ENCODE data around the gene SHROOM3.

Gene SHROOM3

DNA sequence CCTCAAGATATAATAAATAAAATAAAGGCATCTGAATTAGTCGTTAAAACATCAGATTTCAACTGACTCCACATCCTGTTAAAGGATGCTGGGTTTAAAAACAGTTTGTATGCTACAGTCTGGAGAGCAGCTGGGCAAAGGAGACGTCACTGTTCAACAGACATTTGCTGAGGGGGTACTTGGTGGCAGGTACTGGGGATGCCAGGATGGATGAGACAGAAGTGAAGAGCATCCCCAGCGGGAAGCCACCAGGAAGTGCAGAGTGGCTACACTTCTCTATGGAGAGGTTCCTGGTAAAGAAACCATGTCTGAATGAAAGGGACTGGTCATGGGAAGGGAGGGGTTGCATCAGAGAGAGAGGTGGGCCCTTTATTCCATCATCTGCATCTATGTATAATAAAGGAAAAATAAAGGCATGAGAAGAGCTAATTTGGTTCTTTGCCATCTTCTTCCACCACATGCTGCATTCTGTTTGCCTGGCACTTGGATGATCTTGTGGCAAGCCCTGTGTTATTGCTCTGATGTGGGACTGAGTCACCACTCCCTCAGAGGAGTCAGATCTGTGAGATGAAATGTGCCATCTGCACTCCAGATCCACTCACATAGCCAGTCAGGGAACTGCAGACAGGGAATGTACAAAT is 318.0 kb downstream of the SHROOM3 start:
- TF ChIP-seq CTCF (IDR thresholded peaks at IDR 0.05; ENCODE audit: borderline replicate concordance, control extremely low read depth, extremely low read depth, insufficient read depth, missing control alignments) = no peak
- in situ Hi-C loops (cut with MboI; ENCODE audit: low sequenced_read_pairs, unreplicated experiment) = loop anchor here (5.0 kb wide), 1 partner anchor 241 kb away; no protein-coding TSS in a partner anchor
- no peak for DNase-seq (ENCODE audit: low spot score)

DNA sequence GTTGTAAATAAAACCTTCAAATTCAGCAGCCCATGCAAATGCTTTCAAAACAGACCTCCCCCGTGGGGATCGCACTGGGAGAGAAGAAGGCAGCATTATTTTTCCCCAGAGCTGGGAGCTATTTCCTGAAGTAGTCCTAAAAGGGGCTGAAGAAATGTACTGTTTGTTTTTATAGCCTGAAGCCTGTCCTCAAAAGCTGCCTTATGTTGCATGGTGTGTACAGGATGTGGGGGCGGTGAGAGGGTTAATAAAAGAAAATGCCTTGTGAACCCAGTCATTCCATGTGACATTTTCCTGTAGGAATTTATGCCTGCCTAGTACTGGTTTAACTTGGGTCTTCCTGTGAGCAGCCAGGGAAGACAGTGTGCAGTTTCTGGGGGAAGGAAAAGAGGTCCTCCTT is 318.8 kb downstream of the SHROOM3 start:
- in situ Hi-C loops (cut with MboI; ENCODE audit: low sequenced_read_pairs, unreplicated experiment) = loop anchor here (5.0 kb wide), 1 partner anchor 242 kb away; no protein-coding TSS in a partner anchor
- DNase-seq (ENCODE audit: low spot score) = no peak
- no peak for TF ChIP-seq CTCF (IDR thresholded peaks at IDR 0.05; ENCODE audit: borderline replicate concordance, control extremely low read depth, extremely low read depth, insufficient read depth, missing control alignments)

DNA sequence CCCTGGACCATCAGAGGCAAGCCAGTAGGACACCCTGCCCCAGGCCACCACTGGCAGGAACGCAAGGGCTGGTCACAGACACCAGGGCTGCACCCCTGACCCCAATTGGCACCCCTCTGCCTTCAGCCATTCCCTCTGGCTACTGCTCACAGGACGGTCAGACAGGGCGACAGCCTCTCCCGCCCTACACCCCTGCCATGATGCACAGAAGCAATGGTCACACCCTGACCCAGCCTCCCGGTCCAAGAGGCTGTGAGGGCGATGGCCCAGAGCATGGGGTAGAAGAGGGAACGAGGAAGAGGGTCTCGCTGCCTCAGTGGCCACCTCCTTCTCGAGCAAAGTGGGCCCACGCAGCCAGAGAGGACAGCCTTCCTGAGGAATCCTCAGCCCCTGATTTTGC is 319.4 kb downstream of the SHROOM3 start:
- in situ Hi-C loops (cut with MboI; ENCODE audit: low sequenced_read_pairs, unreplicated experiment) = loop anchor here (5.0 kb wide), 1 partner anchor 242 kb away; no protein-coding TSS in a partner anchor
- DNase-seq (ENCODE audit: low spot score) = no peak

DNA sequence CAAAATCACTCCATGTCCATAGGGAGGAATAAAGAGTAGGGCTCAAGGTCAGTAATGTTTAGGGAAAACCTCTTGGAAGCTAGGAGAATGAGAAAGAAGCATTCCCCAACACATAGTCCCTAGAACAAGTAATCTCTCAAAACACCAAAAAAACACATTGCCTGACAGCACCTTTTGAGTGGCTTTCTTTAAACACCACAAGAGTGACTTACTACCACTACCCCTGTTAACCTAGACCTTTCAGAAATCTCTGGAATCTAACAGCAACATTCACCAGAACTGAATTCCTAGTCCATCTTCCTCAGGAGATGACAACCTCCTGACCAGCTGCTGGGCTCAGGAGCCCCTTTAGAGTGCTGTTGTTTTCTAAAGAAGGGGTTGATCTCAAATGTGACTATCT is 320.7 kb downstream of the SHROOM3 start:
- in situ Hi-C loops (cut with MboI; ENCODE audit: low sequenced_read_pairs, unreplicated experiment) = no loop called here
- no peak for DNase-seq (ENCODE audit: low spot score)
- no peak for TF ChIP-seq CTCF (IDR thresholded peaks at IDR 0.05; ENCODE audit: borderline replicate concordance, control extremely low read depth, extremely low read depth, insufficient read depth, missing control alignments)

More for the DNA sequence above, 319.4 kb downstream of the SHROOM3 start:
- TF ChIP-seq CTCF (IDR thresholded peaks at IDR 0.05; ENCODE audit: borderline replicate concordance, control extremely low read depth, extremely low read depth, insufficient read depth, missing control alignments) = no peak

DNA sequence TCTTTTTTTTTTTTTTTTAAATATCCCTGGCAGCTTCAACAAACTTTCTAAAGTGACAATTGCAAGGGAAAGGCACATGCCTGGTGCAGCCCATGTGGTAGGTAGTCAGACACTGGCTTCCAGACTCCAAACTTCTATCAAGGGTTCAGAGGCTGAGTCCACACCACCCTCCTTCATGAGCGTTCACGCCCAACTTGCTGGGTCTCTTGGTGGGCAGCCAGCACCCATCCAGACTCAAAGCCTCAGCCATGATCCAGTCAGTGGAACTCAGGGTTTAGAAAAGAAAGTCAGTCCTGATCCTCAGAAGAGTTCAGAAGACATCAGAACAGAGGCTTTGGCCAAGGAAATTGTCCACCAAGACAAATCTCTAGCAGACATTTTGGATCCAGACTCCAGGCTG is 321.4 kb downstream of the SHROOM3 start:
- DNase-seq (ENCODE audit: low spot score) = no peak
- in situ Hi-C loops (cut with MboI; ENCODE audit: low sequenced_read_pairs, unreplicated experiment) = no loop called here
- TF ChIP-seq CTCF (IDR thresholded peaks at IDR 0.05; ENCODE audit: borderline replicate concordance, control extremely low read depth, extremely low read depth, insufficient read depth, missing control alignments) = no peak

DNA sequence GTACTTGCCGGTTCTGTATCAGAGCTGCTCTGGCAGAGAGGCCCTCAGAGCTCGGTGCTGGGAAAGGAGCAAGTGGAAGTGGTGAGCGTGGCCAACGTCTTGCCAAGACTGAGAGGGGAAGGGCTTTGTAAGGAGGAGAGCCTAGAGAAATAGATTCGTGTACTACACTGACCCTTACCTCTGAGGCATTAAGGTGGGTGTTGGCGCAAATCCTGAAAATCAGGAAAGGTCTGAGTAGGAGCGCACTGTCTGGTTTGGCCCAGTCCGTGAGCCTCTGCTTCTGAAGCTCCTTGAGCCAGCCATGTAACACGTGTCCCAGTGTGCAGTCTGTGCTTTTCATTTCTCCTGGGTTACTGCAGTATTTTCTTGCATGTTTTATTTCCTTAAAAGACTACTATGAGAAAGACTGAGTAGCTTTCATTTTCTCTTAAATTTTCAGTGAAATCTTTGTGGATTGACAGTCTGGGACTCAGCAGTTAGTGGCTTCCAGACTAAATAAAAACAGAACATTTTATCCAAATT is 322.4 kb downstream of the SHROOM3 start:
- TF ChIP-seq CTCF (IDR thresholded peaks at IDR 0.05; ENCODE audit: borderline replicate concordance, control extremely low read depth, extremely low read depth, insufficient read depth, missing control alignments) = no peak
- no peak for DNase-seq (ENCODE audit: low spot score)
- in situ Hi-C loops (cut with MboI; ENCODE audit: low sequenced_read_pairs, unreplicated experiment) = no loop called here

Measured in GM13976 (cell line).